GM19328 (cell line): Measurements from ENCODE around the gene PRKCD.
"Not testable (repeated sequence)": the region's sequence is repeated elsewhere in the genome, so short reads cannot be mapped to it uniquely, and the experiment has no call there.

Experiments
- ATAC-seq: cut with Tn5 transposase; IDR thresholded peaks from one replicate; pipeline ENCODE4 v1.9.1; 2021; ENCODE audit warnings: mild to moderate bottlenecking, moderate library complexity; ENCODE audit not compliant: unreplicated experiment

Gene PRKCD

DNA sequence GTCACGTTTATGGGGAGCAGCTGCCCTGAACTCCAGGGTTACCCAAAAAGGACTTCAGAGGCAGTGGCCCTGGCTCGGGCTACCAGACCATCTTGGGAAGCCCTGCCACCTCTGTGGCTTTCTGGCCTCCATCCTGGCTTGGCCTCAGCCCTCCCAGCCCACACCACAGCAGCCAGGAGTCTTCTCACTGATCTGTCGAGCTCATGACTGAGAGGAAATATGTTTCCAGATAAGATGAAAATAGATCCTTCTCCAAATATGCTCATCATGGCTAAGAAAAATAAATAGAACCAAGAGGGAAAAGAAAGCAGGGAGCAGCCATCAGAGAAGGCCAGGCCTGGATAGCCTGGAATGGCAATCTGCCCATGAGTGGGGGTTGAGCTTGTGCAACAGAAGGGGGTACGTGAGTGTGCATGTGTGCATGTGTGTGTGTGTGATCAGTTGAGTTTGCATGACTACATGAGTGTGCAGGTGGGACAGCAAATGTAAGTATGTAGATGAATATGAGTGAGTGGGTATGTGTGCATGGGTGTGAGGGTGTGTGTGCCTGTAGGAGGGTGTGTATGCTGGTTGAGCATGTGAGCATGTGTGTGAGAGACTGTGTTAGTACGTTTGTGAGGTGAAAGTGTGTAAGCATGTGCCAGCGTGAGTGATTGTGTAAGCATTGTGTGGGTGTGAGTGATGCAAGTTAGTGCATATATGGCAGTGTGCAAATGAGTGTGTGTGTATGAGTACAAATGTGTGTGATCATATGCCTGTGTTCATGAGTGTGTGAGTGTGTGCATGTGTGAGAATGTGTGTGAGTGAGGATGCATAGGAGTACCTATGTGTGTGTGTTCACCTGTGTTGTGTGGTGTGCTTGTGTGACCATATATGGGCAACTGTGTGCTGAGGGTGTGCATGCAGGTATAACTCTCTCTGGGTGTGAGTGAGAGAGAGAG, 20.8 kb upstream of the PRKCD start:
- no peak for ATAC-seq

DNA sequence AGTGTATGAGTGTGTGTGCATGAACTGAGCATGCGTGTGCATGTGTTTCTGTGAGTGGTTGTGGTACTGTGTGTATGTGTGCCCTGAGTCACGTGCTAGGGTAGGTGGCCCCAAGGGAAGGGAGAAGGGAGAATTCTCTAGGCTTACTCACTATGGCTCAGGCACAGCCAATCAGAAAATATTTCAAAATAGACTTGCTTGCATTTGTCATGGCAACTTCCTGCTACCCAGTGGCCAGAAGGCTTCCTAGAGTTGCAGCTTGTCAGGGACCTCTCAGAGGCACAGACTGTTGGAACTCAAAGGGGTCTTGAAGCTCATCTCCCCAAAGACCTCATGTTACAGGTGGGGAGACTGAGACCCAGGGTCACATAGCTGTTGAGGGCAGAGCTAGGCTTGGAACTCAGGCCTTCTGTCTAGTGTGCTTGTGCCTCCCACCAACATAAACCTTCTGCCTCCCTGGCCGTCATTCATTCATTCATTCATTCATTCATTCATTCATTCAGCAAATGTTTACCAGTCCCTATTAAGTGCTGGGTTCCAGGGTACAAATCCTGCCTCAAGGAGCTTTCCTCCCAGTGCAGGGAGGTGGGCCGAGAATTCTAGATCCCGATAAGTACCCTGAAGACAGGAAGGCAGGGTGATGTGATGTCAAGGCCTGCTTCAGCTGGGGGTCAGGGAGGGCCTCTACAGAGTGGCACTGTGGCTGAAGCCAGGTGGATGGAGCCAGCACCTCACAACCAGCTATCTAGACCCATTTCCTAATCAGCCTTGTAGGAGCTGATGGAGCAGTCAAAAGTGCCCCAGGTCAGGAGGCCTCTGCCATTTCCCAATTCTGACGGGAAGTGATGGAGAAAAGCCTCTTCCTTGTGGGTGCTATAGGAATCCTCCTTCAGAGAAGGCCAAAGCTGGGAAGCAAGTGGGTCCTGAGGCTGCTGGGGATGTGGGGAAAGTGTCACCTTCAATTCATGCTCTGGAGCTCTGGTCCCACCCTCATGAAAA, 19.9 kb upstream of the PRKCD start:
- ATAC-seq: no peak

DNA sequence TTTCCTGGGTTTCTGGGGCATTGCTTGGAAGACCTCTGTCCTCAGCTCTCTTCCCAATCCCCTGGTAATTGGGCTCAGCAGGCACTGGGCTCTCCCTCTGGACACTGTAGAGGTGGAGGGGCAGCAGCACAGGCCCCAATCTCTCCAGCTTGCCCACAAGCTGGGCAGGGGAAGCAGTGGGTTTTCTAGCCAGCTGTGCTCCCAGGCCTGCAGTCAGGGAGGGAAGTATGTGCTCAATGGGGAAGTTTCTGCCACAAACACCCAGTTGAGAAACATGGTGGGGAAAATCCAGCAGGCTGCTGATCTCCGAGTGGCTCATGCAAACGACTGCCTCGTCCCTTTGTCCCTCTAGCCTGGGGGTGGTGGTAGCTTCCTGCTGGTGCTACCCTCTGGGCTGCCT, 18.0 kb upstream of the PRKCD start:
- ATAC-seq: no peak

DNA sequence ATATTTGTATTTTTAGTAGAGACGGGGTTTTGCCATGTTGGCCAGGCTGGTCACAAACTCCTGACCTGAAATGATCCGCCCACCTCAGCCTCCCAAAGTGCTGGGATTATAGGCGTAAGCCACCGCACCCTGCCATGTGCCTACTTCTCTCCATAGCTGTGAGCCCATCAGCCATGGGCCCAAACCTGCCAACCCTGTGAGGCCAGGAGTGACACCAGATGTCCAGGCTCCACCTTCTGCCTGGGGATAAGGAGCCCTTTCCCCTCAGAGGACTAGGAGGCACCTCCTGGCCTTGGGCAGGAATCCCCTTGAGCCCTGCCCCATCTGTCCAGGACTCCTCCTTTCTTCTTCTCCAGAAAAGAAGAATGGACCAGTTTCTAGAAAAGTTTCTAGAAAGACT, 16.6 kb upstream of the PRKCD start:
- no peak for ATAC-seq

DNA sequence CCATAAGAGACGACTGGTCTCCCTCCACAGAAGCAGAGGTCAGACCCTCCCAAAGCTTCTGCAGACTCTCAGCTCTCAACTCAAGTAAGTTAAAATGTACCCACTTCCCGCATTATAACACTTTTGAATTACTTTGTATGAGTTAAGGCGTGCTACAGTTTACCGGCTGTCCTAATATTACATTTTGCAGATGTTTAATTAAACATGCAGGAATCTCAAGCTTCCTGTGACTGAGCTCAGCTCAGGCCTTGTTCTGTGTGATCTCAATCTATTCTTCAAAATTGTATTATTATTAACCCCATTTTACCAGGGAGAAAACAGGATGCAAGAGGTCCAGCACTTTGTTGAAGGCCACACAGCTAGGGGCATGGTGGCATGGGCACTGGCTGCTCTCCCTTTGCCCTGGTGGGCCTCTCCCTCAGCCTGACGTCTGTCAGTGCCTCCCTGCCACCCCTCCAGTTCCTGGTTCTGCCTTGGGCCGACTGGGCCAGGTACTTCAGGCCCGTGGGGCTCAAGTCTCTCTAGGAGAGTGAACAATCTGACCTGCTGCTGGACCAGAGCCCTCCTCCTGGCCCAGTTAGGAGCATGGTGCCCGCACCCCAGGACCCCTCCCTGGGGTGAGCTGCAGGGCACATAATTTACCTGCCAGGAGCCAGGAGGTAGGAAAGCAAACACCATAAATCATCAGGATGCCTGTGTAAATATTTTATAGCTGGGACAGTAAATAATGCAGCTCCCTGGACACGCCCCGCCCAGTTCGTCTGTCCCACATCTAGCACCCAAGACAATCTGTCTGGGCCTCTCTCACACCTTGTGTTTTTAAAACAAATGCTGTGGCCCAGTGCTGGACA, 15.9 kb upstream of the PRKCD start:
- no peak for ATAC-seq

DNA sequence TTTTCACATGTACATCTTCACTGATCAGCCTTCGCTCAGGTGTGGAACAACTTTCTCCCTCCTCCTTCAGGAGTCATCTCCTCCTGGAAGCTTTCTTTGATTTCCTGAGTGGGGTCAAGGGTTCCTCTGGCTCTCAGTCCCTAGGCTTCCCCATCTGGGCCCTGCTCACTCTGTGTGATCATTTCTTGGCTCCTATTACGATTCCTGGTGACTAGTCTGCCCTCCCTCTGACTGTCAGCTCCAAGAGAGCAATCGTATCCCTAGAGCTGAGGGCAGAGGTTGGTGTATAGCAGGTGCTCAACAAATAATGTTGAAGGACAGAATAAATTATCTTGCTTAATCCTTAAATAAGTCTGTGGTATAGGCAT, 15.3 kb upstream of the PRKCD start:
- ATAC-seq: no peak

DNA sequence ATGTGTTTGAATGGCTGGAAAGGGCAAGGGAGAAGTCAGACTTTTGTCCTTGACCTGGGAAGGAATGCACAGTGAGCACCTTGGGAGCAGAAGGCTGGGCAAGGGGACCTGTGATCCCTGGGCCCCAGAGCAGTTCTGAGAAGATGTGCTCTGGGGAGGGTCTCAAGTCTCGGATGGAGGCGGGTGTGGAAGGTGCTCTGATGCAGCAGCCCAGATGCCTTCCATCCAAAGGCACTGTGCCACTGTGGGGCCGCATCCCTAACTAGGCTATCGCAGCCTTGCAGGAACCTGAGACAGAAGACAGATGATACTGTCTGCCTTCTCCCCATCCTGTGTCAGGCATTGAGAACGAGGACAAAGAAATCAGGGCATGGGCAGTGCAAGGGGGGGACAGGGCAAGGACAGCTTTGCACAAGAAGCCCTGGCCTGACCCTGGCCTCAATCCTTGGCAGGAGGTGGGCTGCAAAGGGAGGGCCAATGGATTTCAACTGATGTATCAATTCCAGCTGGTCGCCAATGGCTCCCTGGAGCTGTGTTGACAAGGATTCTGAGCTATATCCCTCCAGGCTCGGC, 14.6 kb upstream of the PRKCD start:
- no peak for ATAC-seq

DNA sequence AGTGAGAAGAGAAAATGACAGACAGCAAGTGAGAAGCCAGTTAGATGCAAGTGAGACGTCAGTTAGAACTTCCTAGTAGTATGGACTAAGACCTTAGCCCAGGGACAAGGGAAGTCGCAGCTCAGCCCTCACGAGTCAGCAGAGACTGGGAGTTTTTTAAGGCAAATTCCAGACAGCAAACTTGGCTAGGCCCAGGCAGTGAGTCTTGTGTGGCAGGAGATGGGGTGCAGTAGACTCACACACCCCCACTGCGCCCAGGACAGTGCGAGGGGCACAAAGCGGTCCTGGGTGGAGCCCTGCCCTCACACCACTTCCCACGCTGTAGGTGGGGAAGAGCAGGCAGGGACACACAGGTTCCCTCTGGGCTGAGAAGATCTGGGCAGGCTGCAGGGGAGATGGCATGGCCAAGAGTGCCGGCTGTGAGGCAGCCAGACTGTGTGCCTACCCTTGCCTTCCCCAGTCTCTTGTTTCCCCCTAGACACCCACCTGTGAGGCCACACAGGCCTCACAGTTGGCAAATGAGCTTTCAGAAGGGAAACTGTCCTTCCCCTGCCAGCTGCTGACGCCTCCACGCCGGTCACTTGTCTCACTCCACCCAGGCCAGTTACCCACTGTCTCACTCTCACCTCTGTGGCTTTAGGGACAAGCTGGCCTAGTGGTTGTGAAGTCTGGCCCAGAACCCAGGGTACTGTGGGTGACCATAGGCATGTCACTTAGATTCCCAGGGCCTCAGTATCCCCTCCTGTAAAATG, 13.7 kb upstream of the PRKCD start:
- no peak for ATAC-seq

DNA sequence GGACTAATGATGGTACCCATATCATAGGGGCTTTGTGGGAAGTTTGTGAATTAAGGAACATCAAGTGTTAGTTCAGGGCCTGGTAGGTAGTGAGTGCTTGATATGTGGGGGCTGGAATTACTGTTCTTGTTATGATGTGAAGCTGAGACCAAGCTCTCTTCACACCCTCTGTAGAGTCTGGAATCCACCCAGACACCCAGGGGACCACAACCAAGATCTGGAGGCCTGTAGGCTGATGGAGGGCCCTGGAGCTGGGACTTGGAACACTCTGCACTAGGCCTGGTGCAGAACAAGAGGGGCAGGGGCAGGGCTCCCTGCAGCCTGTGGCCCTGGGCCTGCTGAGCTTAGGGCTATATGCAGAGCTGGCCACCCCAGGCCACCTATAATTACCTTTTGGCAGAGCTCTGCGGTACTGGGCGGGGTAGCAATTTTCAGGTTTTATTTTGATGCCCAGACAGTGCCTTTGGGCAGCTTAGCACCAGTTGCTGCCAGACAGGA, 13.1 kb upstream of the PRKCD start:
- ATAC-seq: no peak

DNA sequence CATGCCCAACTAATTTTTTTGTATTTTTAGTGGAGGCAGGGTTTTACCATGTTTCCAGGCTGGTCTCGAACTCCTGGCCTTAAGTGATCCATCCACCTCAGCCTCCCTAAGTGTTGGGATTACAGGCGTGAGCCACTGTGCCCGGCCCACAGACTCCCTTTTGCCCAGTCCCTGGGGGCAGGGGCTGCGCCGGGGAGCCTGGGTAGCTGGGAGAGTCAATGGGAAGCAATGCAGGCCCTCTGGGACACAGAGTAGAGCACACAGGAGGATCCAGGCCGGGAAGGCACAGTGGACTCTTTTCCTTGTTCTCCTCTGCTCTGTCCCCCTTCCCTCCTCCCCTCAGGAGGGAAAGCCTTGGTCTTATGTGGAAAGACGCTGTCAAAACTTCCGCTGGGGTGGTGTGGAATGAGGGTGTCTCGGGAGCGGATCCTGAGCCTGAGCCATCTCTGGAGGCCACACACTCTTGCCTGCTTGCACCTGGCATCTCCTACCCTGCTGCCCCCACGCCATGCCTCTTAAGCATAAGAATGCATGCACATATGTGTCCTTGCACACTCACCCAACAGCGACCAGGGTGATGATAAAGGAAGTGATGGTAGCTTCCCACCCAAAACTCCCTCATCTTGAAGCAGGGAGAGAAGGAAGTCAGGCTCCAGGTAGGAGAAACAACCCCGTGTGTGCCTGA, 11.9 kb upstream of the PRKCD start:
- no peak for ATAC-seq

DNA sequence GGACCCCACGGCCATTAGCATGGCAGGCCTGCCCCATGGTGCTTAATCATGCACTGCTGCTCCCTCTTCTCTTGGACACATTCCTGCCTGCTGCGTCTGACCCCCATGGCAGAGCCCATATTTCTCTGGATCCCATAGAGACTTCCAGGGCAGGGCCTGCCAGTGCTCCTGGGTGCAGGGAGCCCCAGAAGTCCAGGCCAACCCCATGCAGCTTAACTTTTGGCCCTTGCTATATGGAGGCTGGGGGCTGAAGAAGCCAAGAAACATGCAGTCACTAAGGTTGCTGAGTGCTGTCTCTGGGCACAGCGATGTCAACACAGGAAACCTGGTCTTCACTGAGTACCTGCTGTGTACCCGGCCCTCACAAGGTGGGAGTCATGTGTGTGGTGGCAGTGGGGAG, 11.3 kb upstream of the PRKCD start:
- ATAC-seq: no peak

DNA sequence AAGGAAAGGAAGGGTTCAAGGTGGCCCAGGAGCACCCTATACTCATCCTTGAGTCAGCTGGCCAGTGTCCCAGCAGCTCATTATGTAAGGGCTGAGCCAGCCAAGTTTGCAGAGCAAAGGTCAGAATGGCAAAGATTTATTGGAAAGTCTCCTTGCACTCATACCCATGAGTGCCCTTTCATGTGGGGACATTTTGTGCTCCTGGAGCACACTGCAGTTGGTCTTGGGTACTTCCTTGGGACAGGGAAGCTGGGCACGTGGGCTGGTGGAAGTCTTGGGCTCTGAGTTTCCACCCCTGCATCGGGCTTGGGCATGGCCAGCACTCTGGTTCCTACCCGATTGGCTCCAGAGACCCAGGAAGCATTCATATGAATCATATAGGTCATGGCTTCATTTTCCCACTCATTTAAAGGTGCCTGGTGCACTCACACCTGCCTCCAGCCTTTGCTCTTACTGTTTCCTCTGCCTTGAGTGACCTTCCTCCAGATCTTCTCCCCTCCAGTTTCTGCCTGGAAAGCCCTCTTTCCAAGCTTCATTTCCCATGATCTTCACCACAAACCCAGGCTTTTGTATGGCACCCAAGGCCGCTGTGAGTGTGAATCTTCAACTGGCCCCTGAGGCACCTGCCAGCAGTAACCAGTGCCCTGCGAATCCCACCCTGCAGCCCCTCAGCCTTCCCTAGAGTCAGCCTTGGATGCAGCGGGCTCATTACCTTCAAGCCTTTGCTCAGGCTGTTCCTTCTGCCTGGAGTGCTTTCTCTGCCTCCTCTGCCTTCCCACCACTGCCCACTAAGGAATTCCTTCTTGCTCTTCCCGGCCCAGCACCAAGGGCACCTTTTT, 10.5 kb upstream of the PRKCD start:
- no peak for ATAC-seq

DNA sequence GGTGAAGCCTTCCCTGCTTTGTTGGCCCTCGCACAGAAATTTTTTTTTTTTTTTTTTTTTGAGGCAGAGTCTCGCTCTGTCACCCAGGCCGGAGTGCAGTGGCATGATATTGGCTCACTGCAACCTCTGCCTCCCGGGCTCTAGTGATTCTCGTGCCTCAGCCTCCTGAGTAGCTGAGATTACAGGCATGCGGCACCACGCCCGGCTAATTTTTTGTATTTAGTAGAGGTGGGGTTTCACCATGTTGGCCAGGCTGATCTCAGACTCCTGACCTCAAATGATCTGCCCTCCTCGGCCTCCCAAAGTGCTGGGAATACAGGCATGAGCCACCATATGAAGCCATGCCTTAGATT, 9.9 kb upstream of the PRKCD start:
- not testable (repeated sequence) for ATAC-seq

DNA sequence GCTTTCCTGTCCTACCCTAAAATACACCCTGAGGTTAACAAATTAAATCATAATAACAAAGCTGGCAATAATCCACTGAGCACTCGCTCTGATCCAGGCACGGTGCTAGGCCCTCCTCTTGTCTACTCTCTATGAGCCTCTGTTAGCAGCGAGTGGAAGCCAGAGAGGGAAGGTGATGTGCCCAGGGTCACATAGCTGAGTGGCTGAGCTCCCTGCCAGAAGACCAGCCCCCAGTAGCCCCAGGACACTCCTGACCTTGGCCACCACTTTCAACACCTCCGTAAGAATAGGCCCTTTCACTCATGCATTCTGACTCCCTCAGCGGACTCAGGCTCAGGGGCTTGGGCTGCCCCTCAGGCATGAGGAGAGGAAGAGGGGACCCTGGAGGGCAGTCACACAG, 9.5 kb upstream of the PRKCD start:
- no peak for ATAC-seq

DNA sequence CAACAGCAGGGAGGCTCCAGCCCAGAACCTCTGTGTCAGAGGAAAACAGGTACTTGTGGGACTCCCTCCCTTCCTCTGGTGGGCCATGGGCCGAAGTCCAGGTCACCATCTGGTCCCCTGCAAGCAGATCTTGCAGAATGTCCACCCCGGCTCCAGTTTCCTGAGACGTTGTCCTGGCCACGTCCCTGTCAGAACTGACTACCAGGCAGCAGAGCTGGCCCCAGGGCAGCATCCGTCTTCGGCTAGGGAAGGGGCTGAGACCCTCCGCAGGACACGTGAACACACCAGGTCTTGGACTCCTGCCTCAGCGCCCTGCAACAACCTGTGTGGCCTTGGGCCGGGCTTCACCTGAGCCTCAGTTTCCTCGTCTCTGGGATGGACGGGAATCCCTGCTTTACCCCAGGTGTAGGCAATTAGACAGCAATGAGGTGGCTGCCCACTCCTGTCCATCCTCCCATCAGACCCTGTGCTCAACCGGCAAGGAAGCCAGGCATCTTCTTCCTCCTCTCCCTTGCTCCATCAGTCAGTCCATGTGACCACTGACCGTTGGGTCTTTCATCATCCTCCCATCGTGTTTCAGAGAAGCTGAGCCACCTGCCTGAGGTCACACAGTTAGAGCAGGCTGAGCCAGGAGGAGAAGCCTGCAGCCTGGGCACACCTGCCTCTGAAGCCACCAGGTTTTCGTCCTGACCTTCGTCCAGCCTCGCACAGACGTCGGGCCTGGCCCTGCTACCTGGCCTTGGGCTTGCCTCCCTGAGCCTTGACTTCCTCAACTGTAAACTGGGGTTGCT, 8.9 kb upstream of the PRKCD start:
- no peak for ATAC-seq

DNA sequence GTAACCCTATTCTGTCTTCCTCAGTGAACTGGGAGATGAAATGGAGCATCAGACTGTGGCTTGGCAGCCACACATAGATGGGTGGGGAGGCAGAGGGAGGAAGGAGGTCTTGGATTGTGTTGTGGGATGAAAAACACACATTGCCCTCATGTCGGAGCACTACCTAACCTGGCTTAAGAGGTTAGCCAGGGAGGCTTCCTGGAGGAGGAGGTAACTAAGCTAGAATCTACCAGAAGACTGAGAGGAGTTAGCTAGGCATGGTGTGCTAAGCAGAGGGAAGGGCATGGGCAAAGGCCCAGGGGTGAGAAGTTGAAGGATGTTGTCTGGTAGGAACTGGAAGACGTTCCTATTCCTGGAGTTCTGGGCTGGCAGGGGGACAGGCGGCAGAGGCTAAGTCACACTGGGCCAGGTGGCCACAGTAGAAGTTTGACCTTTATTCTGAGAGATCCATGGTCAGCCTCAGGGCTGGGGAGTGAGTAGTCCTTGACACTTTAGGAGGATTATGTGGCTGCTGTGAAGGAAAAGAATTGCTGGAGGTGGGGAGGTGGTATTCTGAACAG, 7.7 kb upstream of the PRKCD start:
- no peak for ATAC-seq

DNA sequence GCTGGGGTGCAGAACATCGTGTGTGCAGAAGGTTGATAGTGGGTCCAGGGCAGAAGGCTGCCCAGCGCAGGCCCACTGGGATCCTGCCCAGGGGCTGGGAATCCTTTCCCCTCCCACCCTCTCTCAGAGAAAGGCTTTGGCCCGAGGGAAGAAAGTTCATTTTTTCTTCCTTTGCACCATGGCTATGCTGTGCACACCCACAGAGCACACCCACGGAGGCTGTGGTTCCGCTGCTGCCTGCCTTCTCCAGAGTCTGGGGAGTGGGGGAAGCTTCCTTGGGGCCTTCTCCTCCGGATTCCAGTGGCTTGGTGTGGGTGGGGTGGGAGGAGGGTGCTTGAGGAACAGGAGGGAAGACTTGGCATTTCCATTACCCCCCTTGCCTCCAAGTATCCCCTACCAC, 7.0 kb upstream of the PRKCD start:
- ATAC-seq: no peak
